HG02571 (cell line): Measurements from ENCODE around the gene TNNC1.

Experiments
- ATAC-seq: cut with Tn5 transposase; IDR thresholded peaks from one replicate; pipeline ENCODE4 v1.9.1; 2021; ENCODE audit warnings: mild to moderate bottlenecking, moderate library complexity; ENCODE audit not compliant: unreplicated experiment

The TNNC1 gene

GRCh38 chr3:52443791-52444687 lies 9.8 kb downstream of the TNNC1 start:
- no peak for ATAC-seq

GRCh38 chr3:52443268-52443610 lies 10.6 kb downstream of the TNNC1 start:
- ATAC-seq = no peak

- no peak for ATAC-seq
Measured at GRCh38 chr3:52442409-52443267, 11.2 kb downstream of the TNNC1 start.

GRCh38 chr3:52441772-52442332 lies 12.0 kb downstream of the TNNC1 start:
- ATAC-seq = no peak

- no peak for ATAC-seq
Measured at GRCh38 chr3:52441091-52441771, 12.6 kb downstream of the TNNC1 start.

- no peak for ATAC-seq
Measured at GRCh38 chr3:52440671-52441070, 13.2 kb downstream of the TNNC1 start.

GRCh38 chr3:52440249-52440551 lies 13.6 kb downstream of the TNNC1 start:
- ATAC-seq = no peak

GRCh38 chr3:52439426-52440248 lies 14.2 kb downstream of the TNNC1 start:
- no peak for ATAC-seq

- no peak for ATAC-seq
Measured at GRCh38 chr3:52438579-52439425, 15.0 kb downstream of the TNNC1 start.

- no peak for ATAC-seq
Measured at GRCh38 chr3:52438104-52438376, 15.8 kb downstream of the TNNC1 start.

- ATAC-seq = no peak
Measured at GRCh38 chr3:52437326-52438103, 16.3 kb downstream of the TNNC1 start.

- no peak for ATAC-seq
Measured at GRCh38 chr3:52436500-52437149, 17.2 kb downstream of the TNNC1 start.

- ATAC-seq = no peak
Measured at GRCh38 chr3:52435246-52436101, 18.4 kb downstream of the TNNC1 start.

GRCh38 chr3:52434491-52435115 lies 19.2 kb downstream of the TNNC1 start:
- ATAC-seq = no peak

- ATAC-seq = no peak
Measured at GRCh38 chr3:52433996-52434479, 19.8 kb downstream of the TNNC1 start.

- ATAC-seq = no peak
Measured at GRCh38 chr3:52433328-52433995, 20.4 kb downstream of the TNNC1 start.
